WERI-Rb-1 (cell line): ENCODE measurements around the gene SDSL.

ENCODE experiments used
- DNase-seq: peaks from one replicate; pipeline ENCODE4 v3.0.0-alpha.2; 2020
- H3K27ac ChIP-seq: fragments of 250-450 bp; sonication (Bioruptor Pico); 2 replicates; pipeline ENCODE4 v1.5.1; 2020; ENCODE audit warnings: mild to moderate bottlenecking, moderate library complexity
- H3K27me3 ChIP-seq: fragments of 250-450 bp; sonication (Bioruptor Pico); 2 replicates; pipeline ENCODE4 v1.5.1; 2021; ENCODE audit warnings: mild to moderate bottlenecking, low read depth, moderate library complexity; ENCODE audit not compliant: insufficient read depth, severe bottlenecking
- H3K36me3 ChIP-seq: fragments of 250-450 bp; sonication (Bioruptor Pico); 2 replicates; pipeline ENCODE4 v1.5.1; 2020; ENCODE audit warnings: mild to moderate bottlenecking, moderate library complexity
- H3K4me3 ChIP-seq: 2 replicates; pipeline ENCODE4 v1.5.1; 2011; ENCODE audit warnings: low read depth, mild to moderate bottlenecking, control low read depth, low read length
- H3K9me3 ChIP-seq: fragments of 250-450 bp; sonication (Bioruptor Pico); 2 replicates; pipeline ENCODE4 v1.5.1; 2021; ENCODE audit warnings: mild to moderate bottlenecking, moderate library complexity; ENCODE audit not compliant: severe bottlenecking
- CTCF ChIP-seq: IDR thresholded peaks from 2 replicates; pipeline ENCODE4 v1.5.1; 2011; ENCODE audit warnings: low read depth, mild to moderate bottlenecking, control low read depth, inconsistent platforms, low read length

The SDSL gene

GRCh38 chr12:113449839-113450238 is 27.7 kb downstream of the SDSL start:
- no peaks in the 10 kb centered on the region for H3K27me3 ChIP-seq
- TF ChIP-seq CTCF: no peak
- no peaks in the 10 kb centered on the region for H3K9me3 ChIP-seq
- H3K4me3 ChIP-seq: no peak overlapping the region
- H3K27ac ChIP-seq: no peak overlapping the region
- no peaks in the 10 kb centered on the region for H3K36me3 ChIP-seq
- no peak for DNase-seq

- TF ChIP-seq CTCF: no peak
- H3K4me3 ChIP-seq: no peak overlapping the region
Measured at GRCh38 chr12:113452458-113452857, 30.3 kb downstream of the SDSL start.

GRCh38 chr12:113453330-113453729 is 31.1 kb downstream of the SDSL start:
- H3K4me3 ChIP-seq: no peak overlapping the region
- H3K9me3 ChIP-seq: no peaks in the 10 kb centered on the region
- no peaks in the 10 kb centered on the region for H3K36me3 ChIP-seq
- no peak for TF ChIP-seq CTCF
- H3K27ac ChIP-seq: no peak overlapping the region
- DNase-seq: no peak
- no peaks in the 10 kb centered on the region for H3K27me3 ChIP-seq

More at GRCh38 chr12:113452458-113452857, 30.3 kb downstream of the SDSL start:
- Histone ChIP-seq H3K27ac (no peak overlapping the region), H3K9me3 (no peaks in the 10 kb centered on the region), H3K27me3 (no peaks in the 10 kb centered on the region), H3K36me3 (no peaks in the 10 kb centered on the region)
- DNase-seq: no peak

GRCh38 chr12:113456199-113456598 is 34.0 kb downstream of the SDSL start:
- no peaks in the 10 kb centered on the region for H3K9me3 ChIP-seq
- TF ChIP-seq CTCF: no peak
- no peaks in the 10 kb centered on the region for H3K36me3 ChIP-seq
- DNase-seq: no peak
- H3K4me3 ChIP-seq: no peak overlapping the region
- no peaks in the 10 kb centered on the region for H3K27me3 ChIP-seq
- no peak overlapping the region for H3K27ac ChIP-seq

- Histone ChIP-seq H3K27me3 (no peaks in the 10 kb centered on the region), H3K9me3 (no peaks in the 10 kb centered on the region), H3K27ac (no peak overlapping the region), H3K36me3 (no peaks in the 10 kb centered on the region), H3K4me3 (no peak overlapping the region)
- DNase-seq: no peak
- TF ChIP-seq CTCF: no peak
Measured at GRCh38 chr12:113456761-113457160, 34.6 kb downstream of the SDSL start.

- Histone ChIP-seq H3K36me3 (no peaks in the 10 kb centered on the region), H3K27me3 (no peaks in the 10 kb centered on the region), H3K9me3 (no peaks in the 10 kb centered on the region), H3K27ac (no peak overlapping the region), H3K4me3 (no peak overlapping the region)
- no peak for TF ChIP-seq CTCF
- no peak for DNase-seq
Measured at GRCh38 chr12:113457185-113457584, 35.0 kb downstream of the SDSL start.
